Brain microvascular endothelial cell (primary cell): ENCODE results near the gene PDLIM7.

ENCODE experiments used
- DNase-seq: peaks from one replicate; pipeline ENCODE4 v3.0.0-alpha.2; 2020
- H3K27ac ChIP-seq: fragments of 250-450 bp; sonication (Bioruptor Pico); 2 replicates; pipeline ENCODE4 v1.5.1; 2020; ENCODE audit warnings: mild to moderate bottlenecking, moderate library complexity
- H3K27me3 ChIP-seq: fragments of 250-450 bp; sonication (Bioruptor Pico); replicated peaks from 2 replicates; pipeline ENCODE4 v1.5.1; 2020; ENCODE audit warnings: mild to moderate bottlenecking
- H3K36me3 ChIP-seq: fragments of 250-450 bp; sonication (Bioruptor Pico); replicated peaks from 2 replicates; pipeline ENCODE4 v1.5.1; 2020; ENCODE audit warnings: mild to moderate bottlenecking
- H3K4me3 ChIP-seq: 2 replicates; pipeline ENCODE4 v1.5.1; 2011; ENCODE audit warnings: low read depth, mild to moderate bottlenecking, control low read depth, low read length, moderate library complexity
- CTCF ChIP-seq: IDR thresholded peaks from 2 replicates; pipeline ENCODE4 v1.5.1; 2011; ENCODE audit warnings: low read depth, mild to moderate bottlenecking, moderate library complexity, low read length, control low read depth, inconsistent platforms; ENCODE audit errors: missing control alignments
- in situ Hi-C: cut with HindIII; loops from 2 replicates; pipeline ENCODE4 v1.10.0; 2017; ENCODE audit warnings: low sequenced_read_pairs, low pct_ligation_motif_present

Gene PDLIM7

GRCh38 chr5:177531209-177531940 is 34.0 kb upstream of the PDLIM7 start:
- H3K27me3 ChIP-seq: no peaks in the 10 kb centered on the region
- DNase-seq: no peak
- peaks cover 55% of the 10 kb centered on the region for H3K36me3 ChIP-seq
- no peak overlapping the region for H3K4me3 ChIP-seq
- H3K27ac ChIP-seq: no peak overlapping the region
- no peak for TF ChIP-seq CTCF
- in situ Hi-C loops: no loop called here

GRCh38 chr5:177530638-177531037 is 33.2 kb upstream of the PDLIM7 start:
- in situ Hi-C loops: no loop called here
- Histone ChIP-seq H3K27me3 (no peaks in the 10 kb centered on the region), H3K4me3 (no peak overlapping the region), H3K27ac (no peak overlapping the region), H3K36me3 (peaks cover 56% of the 10 kb centered on the region)
- DNase-seq: no peak
- TF ChIP-seq CTCF: no peak

GRCh38 chr5:177529247-177530203 is 32.1 kb upstream of the PDLIM7 start:
- Histone ChIP-seq H3K36me3 (peaks cover 65% of the 10 kb centered on the region), H3K27ac (no peak overlapping the region), H3K4me3 (no peak overlapping the region), H3K27me3 (no peaks in the 10 kb centered on the region)
- in situ Hi-C loops: no loop called here
- DNase-seq: no peak
- TF ChIP-seq CTCF: no peak

- Histone ChIP-seq H3K27me3 (no peaks in the 10 kb centered on the region), H3K4me3 (no peak overlapping the region), H3K27ac (no peak overlapping the region), H3K36me3 (peaks cover 70% of the 10 kb centered on the region)
- DNase-seq: no peak
- in situ Hi-C loops: no loop called here
- TF ChIP-seq CTCF: no peak
Measured at GRCh38 chr5:177528631-177529030, 31.2 kb upstream of the PDLIM7 start.

GRCh38 chr5:177527595-177527994 is 30.2 kb upstream of the PDLIM7 start:
- Histone ChIP-seq H3K27ac (no peak overlapping the region), H3K36me3 (peaks cover 67% of the 10 kb centered on the region), H3K4me3 (no peak overlapping the region), H3K27me3 (no peaks in the 10 kb centered on the region)
- in situ Hi-C loops: no loop called here
- TF ChIP-seq CTCF: no peak
- no peak for DNase-seq
